SIG-M5 treated with dmso at 0.1 percent for 504 hours (cell line): ENCODE results near the gene PACSIN1.
"Not testable (repeated sequence)": the region's sequence is repeated elsewhere in the genome, so short reads cannot be mapped to it uniquely, and the experiment has no call there.

Source experiments
- DNase-seq: peaks from one replicate; lab custom pipeline; 2025; ENCODE audit not compliant: unreplicated experiment; lab: John Stamatoyannopoulos, UW

Gene PACSIN1

GRCh38 chr6:34484899-34485298 is 19.0 kb downstream of the PACSIN1 start:
- DNase-seq: no peak

GRCh38 chr6:34485321-34486060 is 19.6 kb downstream of the PACSIN1 start:
- DNase-seq: no peak

- DNase-seq: no peak
These were observed 20.3 kb downstream of the PACSIN1 start for GRCh38 chr6:34486106-34486740.

GRCh38 chr6:34486886-34487285 is 21.0 kb downstream of the PACSIN1 start:
- DNase-seq: not testable (repeated sequence)

GRCh38 chr6:34487536-34487935 is 21.7 kb downstream of the PACSIN1 start:
- no peak for DNase-seq

- no peak for DNase-seq
These were observed 23.4 kb downstream of the PACSIN1 start for GRCh38 chr6:34489207-34489805.

GRCh38 chr6:34490390-34491090 is 24.7 kb downstream of the PACSIN1 start:
- DNase-seq: no peak

- DNase-seq: peak; percentile 59
These were observed 25.2 kb downstream of the PACSIN1 start for GRCh38 chr6:34491091-34491430.

- no peak for DNase-seq
These were observed 27.5 kb downstream of the PACSIN1 start for GRCh38 chr6:34493344-34493743.

- DNase-seq: no peak
These were observed 29.1 kb downstream of the PACSIN1 start for GRCh38 chr6:34494973-34495372.

- no peak for DNase-seq
These were observed 30.3 kb downstream of the PACSIN1 start for GRCh38 chr6:34496103-34496685.

GRCh38 chr6:34497411-34497810 is 31.5 kb downstream of the PACSIN1 start:
- DNase-seq: no peak

- no peak for DNase-seq
These were observed 40.8 kb downstream of the PACSIN1 start for GRCh38 chr6:34506718-34507117.

- DNase-seq: no peak
These were observed 42.5 kb downstream of the PACSIN1 start for GRCh38 chr6:34508425-34508824.

GRCh38 chr6:34509782-34510181 is 43.9 kb downstream of the PACSIN1 start:
- DNase-seq: no peak

- DNase-seq: no peak
These were observed 44.4 kb downstream of the PACSIN1 start for GRCh38 chr6:34510299-34510698.

GRCh38 chr6:34511214-34511914 is 45.5 kb downstream of the PACSIN1 start:
- DNase-seq: no peak

- DNase-seq: no peak
These were observed 46.2 kb downstream of the PACSIN1 start for GRCh38 chr6:34511915-34512737.

GRCh38 chr6:34512738-34513115 is 46.9 kb downstream of the PACSIN1 start:
- DNase-seq: no peak

GRCh38 chr6:34513646-34514045 is 47.8 kb downstream of the PACSIN1 start:
- no peak for DNase-seq
